NT2/D1 (cell line): Measurements from ENCODE around the gene TIMM8B.

Experiments used
- DNase-seq: peaks from one replicate; pipeline ENCODE4 v3.0.0-alpha.2; 2011; ENCODE audit warnings: low read depth, low spot score
- H3K27me3 ChIP-seq: 2 replicates; pipeline ENCODE4 v1.6.0; 2011; ENCODE audit warnings: mild to moderate bottlenecking; ENCODE audit not compliant: insufficient read length, insufficient read depth
- H3K36me3 ChIP-seq: 2 replicates; pipeline ENCODE4 v1.6.1; 2011; ENCODE audit warnings: mild to moderate bottlenecking, low read length, mixed read lengths; ENCODE audit not compliant: insufficient read depth, insufficient read length
- H3K4me1 ChIP-seq: 2 replicates; pipeline ENCODE4 v1.5.1; 2011; ENCODE audit not compliant: insufficient read depth, insufficient read length
- H3K4me3 ChIP-seq: 2 replicates; pipeline ENCODE4 v1.5.1; 2011; ENCODE audit warnings: low read depth; ENCODE audit not compliant: insufficient read length
- H3K9ac ChIP-seq: 2 replicates; pipeline ENCODE4 v1.6.0; 2011; ENCODE audit warnings: low read depth; ENCODE audit not compliant: insufficient read length
- H3K9me3 ChIP-seq: 2 replicates; pipeline ENCODE4 v1.5.1; 2011; ENCODE audit warnings: mild to moderate bottlenecking, low read length; ENCODE audit not compliant: insufficient read depth
- SUZ12 ChIP-seq: IDR thresholded peaks from 2 replicates; pipeline ENCODE4 v1.6.1; 2011; ENCODE audit not compliant: insufficient read length, insufficient read depth; ENCODE audit errors: extremely low read depth
- YY1 ChIP-seq: IDR thresholded peaks from 2 replicates; pipeline ENCODE4 v1.6.1; 2011; ENCODE audit not compliant: insufficient read length, insufficient read depth
- ZNF274 ChIP-seq: IDR thresholded peaks from 2 replicates; pipeline ENCODE4 v1.6.1; 2011; ENCODE audit warnings: mild to moderate bottlenecking, low read depth, low read length

Gene TIMM8B, protein sequence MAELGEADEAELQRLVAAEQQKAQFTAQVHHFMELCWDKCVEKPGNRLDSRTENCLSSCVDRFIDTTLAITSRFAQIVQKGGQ

GRCh38 chr11:112086422-112087191 is at the start of gene TIMM8B, which contains the start of gene SDHD:
Gene TIMM8B (minus strand): TSS chr11:112086756. CDS start chr11:112086723, 33 bp downstream.
Gene SDHD (plus strand): TSS chr11:112086873. CDS start chr11:112086908, 35 bp downstream.
- H3K9ac ChIP-seq = peak within 1 kb of the TSS; percentile 98
- TF ChIP-seq SUZ12 = no peak
- peak; percentile 77 for TF ChIP-seq YY1
- no peak for TF ChIP-seq ZNF274
- peaks cover 2% of the 10 kb centered on the region for H3K4me1 ChIP-seq
- H3K9me3 ChIP-seq = no peaks in the 10 kb centered on the region
- peak within 1 kb of the TSS; percentile 98 for H3K4me3 ChIP-seq
- peak; percentile 94 for DNase-seq
- H3K36me3 ChIP-seq = peaks cover 66% of the 10 kb centered on the region
- H3K27me3 ChIP-seq = no peaks in the 10 kb centered on the region

GRCh38 chr11:112134473-112134872 is 47.9 kb upstream of the TIMM8B start:
- Histone ChIP-seq H3K36me3 (no peaks in the 10 kb centered on the region), H3K4me1 (no peaks in the 10 kb centered on the region), H3K9me3 (no peaks in the 10 kb centered on the region), H3K9ac (no peak overlapping the region), H3K4me3 (no peak overlapping the region), H3K27me3 (no peaks in the 10 kb centered on the region)
- TF ChIP-seq ZNF274 (no peak), YY1 (no peak), SUZ12 (no peak)
- DNase-seq = no peak

GRCh38 chr11:112132737-112133136 is 46.2 kb upstream of the TIMM8B start:
- Histone ChIP-seq H3K9me3 (no peaks in the 10 kb centered on the region), H3K9ac (no peak overlapping the region), H3K27me3 (no peaks in the 10 kb centered on the region), H3K4me1 (no peaks in the 10 kb centered on the region), H3K36me3 (no peaks in the 10 kb centered on the region), H3K4me3 (no peak overlapping the region)
- TF ChIP-seq SUZ12 (no peak), ZNF274 (no peak), YY1 (no peak)
- no peak for DNase-seq

- no peaks in the 10 kb centered on the region for H3K4me1 ChIP-seq
Measured at GRCh38 chr11:112129656-112130055, 43.1 kb upstream of the TIMM8B start.

DNA sequence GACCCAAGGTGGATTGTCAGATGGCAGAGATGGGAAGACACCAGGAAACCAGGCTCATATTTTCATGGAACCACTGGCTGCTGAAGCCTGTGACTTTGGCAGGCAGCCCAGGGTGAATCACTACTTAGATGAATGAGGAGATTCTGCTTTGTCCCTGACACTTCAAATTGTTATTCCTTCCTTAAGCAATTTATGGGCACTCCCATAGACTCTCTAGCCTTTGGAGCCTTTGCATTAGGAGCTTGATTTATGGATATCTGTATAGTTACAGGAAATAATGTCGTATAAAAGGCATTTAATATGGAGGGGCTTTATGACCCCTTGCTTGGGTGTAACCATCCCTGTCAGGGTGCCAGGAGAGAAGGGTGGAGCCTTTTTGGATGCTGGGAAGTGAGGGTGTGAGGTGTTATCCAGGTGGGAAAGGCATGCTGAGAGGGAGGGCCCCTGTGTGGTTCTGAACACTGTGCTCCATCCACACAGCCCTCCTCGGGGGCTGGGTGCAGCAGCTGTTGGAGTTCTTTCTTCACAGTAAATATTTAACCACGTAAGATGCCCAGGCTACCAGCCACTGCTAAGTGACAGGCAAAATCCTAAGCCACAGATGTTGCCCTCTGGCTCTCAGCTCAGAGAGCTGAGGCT is 42.0 kb upstream of the TIMM8B start:
- no peaks in the 10 kb centered on the region for H3K36me3 ChIP-seq
- H3K4me3 ChIP-seq = no peak overlapping the region
- H3K9ac ChIP-seq = no peak overlapping the region
- DNase-seq = no peak
- TF ChIP-seq YY1 = no peak
- no peaks in the 10 kb centered on the region for H3K27me3 ChIP-seq
- H3K9me3 ChIP-seq = no peaks in the 10 kb centered on the region
- H3K4me1 ChIP-seq = no peaks in the 10 kb centered on the region

More at GRCh38 chr11:112129656-112130055, 43.1 kb upstream of the TIMM8B start:
- Histone ChIP-seq H3K36me3 (no peaks in the 10 kb centered on the region), H3K9me3 (no peaks in the 10 kb centered on the region), H3K27me3 (no peaks in the 10 kb centered on the region), H3K9ac (no peak overlapping the region), H3K4me3 (no peak overlapping the region)
- DNase-seq = no peak
- TF ChIP-seq ZNF274 (no peak), SUZ12 (no peak), YY1 (no peak)

GRCh38 chr11:112127056-112127455 is 40.5 kb upstream of the TIMM8B start:
- Histone ChIP-seq H3K27me3 (no peaks in the 10 kb centered on the region), H3K36me3 (no peaks in the 10 kb centered on the region), H3K9ac (no peak overlapping the region), H3K4me1 (no peaks in the 10 kb centered on the region), H3K4me3 (no peak overlapping the region), H3K9me3 (no peaks in the 10 kb centered on the region)
- no peak for TF ChIP-seq SUZ12
- no peak for TF ChIP-seq ZNF274
- TF ChIP-seq YY1 = no peak
- no peak for DNase-seq

DNA sequence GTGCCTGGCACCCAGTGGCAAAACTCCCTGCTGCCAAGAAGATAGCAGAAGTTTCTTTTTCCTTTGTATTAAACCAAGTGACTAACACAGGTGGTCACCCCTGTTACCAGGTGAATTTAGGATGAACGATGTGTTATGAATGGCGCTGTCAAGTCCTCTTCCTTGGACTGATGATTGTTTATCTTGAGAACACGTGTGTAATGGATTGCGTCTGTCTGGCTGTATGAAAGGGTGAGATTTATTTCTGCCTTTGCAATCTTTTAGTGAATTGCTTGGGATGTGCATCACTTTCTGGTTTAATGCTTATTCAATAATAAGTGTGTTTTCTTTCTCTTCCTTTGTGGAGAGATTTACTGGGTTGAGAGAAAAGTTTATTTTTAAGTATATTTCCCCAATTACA is 36.6 kb upstream of the TIMM8B start:
- TF ChIP-seq YY1 = no peak
- no peak for TF ChIP-seq ZNF274
- no peak for TF ChIP-seq SUZ12
- H3K4me3 ChIP-seq = no peak overlapping the region
- no peaks in the 10 kb centered on the region for H3K4me1 ChIP-seq
- H3K9me3 ChIP-seq = no peaks in the 10 kb centered on the region
- H3K36me3 ChIP-seq = no peaks in the 10 kb centered on the region
- no peaks in the 10 kb centered on the region for H3K27me3 ChIP-seq
- no peak overlapping the region for H3K9ac ChIP-seq
- no peak for DNase-seq
